Activated T-cell treated with anti-CD3 and anti-CD28 coated beads, Interleukin-2, amount 50 U/mL, for 72 hours (primary cell): ENCODE measurements around the gene ZC3H10. TPM values are rescaled to one million over a fixed set of nuclear protein-coding genes. Genes with fewer than 3 reads are reported as not detected.

ENCODE experiments used
- ATAC-seq, 2 donors: fragments of 150-1000 bp; cut with Tn5 transposase; replicated peaks in 1 of 2; 2 replicates each; pipeline ENCODE4 v1.10.0; 2021; ENCODE audit warnings: moderate library complexity in 2 of 2, mild to moderate bottlenecking in 1 of 2
- DNase-seq, 2 donors: peaks; one replicate each; pipeline ENCODE4 v3.0.0; 2021 to 2022; ENCODE audit warnings: mixed read lengths in 1 of 2
- H3K27ac Mint-ChIP-seq: one replicate; pipeline ENCODE4 v1.8.0; 2022; ENCODE audit warnings: mild to moderate bottlenecking, moderate library complexity, mixed read lengths
- H3K27me3 Mint-ChIP-seq: one replicate; pipeline ENCODE4 v1.8.0; 2022; ENCODE audit warnings: low read depth, mixed read lengths
- H3K36me3 Mint-ChIP-seq, 2 donors: one replicate each; pipeline ENCODE4 v1.8.0; 2022; ENCODE audit warnings: mixed read lengths in 2 of 2, mild to moderate bottlenecking in 1 of 2; ENCODE audit not compliant: insufficient read depth in 2 of 2
- H3K4me1 Mint-ChIP-seq: one replicate; pipeline ENCODE4 v1.8.0; 2022; ENCODE audit warnings: low read depth, mixed read lengths
- H3K4me3 Mint-ChIP-seq, 2 donors: one replicate each; pipeline ENCODE4 v1.8.0; 2022; ENCODE audit warnings: mild to moderate bottlenecking in 2 of 2, mixed read lengths in 2 of 2, moderate library complexity in 2 of 2
- H3K9me3 Mint-ChIP-seq, 2 donors: one replicate each; pipeline ENCODE4 v1.8.0; 2022; ENCODE audit warnings: mixed read lengths in 2 of 2
- total RNA-seq, 2 donors: library from RNA; stranded (reverse); gene quantifications; one replicate each; pipeline ENCODE4 v1.2.3, GENCODE V29; 2022

ZC3H10 gene
- total RNA-seq, 2 donors from 2014 or later = 7.4 to 11.8 TPM

GRCh38 chr12:56084958-56085543 lies 33.0 kb upstream of the ZC3H10 start:
- H3K27ac Mint-ChIP-seq = no peak overlapping the region
- no peaks in the 10 kb centered on the region for H3K9me3 Mint-ChIP-seq
- H3K4me3 Mint-ChIP-seq = no peak overlapping the region
- no peaks in the 10 kb centered on the region for H3K36me3 Mint-ChIP-seq
- DNase-seq (peak; percentile 48 to 59), ATAC-seq (peak; percentile 46 to 62)
- peaks cover 4% of the 10 kb centered on the region for H3K4me1 Mint-ChIP-seq
- H3K27me3 Mint-ChIP-seq = peaks cover 19% of the 10 kb centered on the region

DNA sequence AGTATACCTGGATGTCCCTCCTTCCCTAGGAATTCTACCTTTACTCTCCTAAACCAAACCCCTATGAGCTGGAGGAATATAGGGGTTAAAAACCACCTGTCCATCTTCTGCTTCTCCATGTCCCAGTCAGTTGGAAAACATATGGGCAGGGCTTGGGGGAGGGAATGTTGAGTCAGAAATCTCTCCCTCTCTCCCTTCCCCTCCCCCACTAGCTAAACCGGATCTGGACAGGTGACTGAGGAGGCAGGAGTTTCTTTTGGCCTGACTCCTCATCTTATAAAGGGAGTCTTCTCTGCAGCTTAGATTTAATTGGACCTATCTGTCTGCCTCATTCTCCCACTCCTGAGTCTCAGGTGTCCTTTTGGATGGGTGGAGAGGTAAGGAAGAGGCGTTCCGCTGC lies 32.0 kb upstream of the ZC3H10 start:
- Mint-ChIP-seq H3K36me3 (no peaks in the 10 kb centered on the region), H3K4me1 (no peaks in the 10 kb centered on the region), H3K4me3 (no peak overlapping the region), H3K27ac (no peak overlapping the region), H3K9me3 (no peaks in the 10 kb centered on the region), H3K27me3 (peaks cover 17% of the 10 kb centered on the region)
- DNase-seq = no peak
- ATAC-seq = no peak

DNA sequence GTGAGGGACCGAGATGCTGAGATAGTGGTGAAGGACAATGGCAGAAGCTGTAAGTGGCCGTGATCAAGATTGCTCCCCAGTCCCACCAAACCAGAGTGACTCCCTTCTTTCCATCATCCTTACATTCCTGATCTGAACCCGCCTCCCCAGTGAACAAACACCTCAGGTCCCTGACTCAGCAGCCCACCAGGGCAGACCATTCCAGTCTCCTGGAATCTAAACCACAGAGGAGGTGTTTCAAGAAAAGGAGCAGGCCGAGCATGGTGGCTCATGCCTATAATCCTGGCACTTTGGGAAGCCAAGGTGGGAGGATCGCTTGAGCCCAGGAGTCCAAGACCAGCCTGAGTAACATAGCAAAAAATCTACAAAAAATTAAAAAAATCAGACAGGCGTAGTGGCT lies 31.5 kb upstream of the ZC3H10 start:
- no peak overlapping the region for H3K4me3 Mint-ChIP-seq
- H3K27me3 Mint-ChIP-seq = peaks cover 12% of the 10 kb centered on the region
- DNase-seq (no peak), ATAC-seq (no peak)
- H3K36me3 Mint-ChIP-seq = no peaks in the 10 kb centered on the region
- no peak overlapping the region for H3K27ac Mint-ChIP-seq
- H3K4me1 Mint-ChIP-seq = no peaks in the 10 kb centered on the region
- no peaks in the 10 kb centered on the region for H3K9me3 Mint-ChIP-seq

DNA sequence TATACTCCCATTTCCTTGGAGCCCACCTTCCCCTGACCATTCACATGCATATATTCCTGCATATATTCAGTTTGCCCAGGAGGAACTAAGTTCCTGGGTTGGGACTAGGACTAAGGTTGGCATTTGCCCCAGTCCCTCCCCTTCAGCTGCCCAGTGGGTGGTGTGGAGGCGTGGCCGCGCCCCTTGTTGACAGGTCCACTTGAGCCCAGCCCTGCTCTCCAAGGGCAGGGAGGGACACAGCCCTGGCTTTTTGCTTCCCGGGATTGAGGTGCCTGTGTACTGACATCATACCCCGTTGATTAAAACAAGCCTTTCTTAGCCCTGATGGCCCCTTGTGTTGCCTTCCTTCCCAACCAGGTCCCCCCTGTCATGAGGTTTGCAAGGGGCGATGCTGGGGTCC lies 30.8 kb upstream of the ZC3H10 start:
- Mint-ChIP-seq H3K36me3 (no peaks in the 10 kb centered on the region), H3K27ac (no peak overlapping the region), H3K4me1 (no peaks in the 10 kb centered on the region), H3K27me3 (peaks cover 7% of the 10 kb centered on the region), H3K9me3 (no peaks in the 10 kb centered on the region), H3K4me3 (no peak overlapping the region)
- ATAC-seq (no peak), DNase-seq (no peak)

GRCh38 chr12:56097738-56098137 lies 20.3 kb upstream of the ZC3H10 start:
- peaks cover 19% of the 10 kb centered on the region for H3K4me1 Mint-ChIP-seq
- no peak overlapping the region for H3K4me3 Mint-ChIP-seq
- H3K36me3 Mint-ChIP-seq = no peaks in the 10 kb centered on the region
- no peaks in the 10 kb centered on the region for H3K27me3 Mint-ChIP-seq
- no peak for ATAC-seq
- no peak for DNase-seq
- H3K9me3 Mint-ChIP-seq = no peaks in the 10 kb centered on the region
- no peak overlapping the region for H3K27ac Mint-ChIP-seq

GRCh38 chr12:56098592-56098991 lies 19.5 kb upstream of the ZC3H10 start:
- Mint-ChIP-seq H3K27me3 (no peaks in the 10 kb centered on the region), H3K36me3 (no peaks in the 10 kb centered on the region), H3K4me3 (no peak overlapping the region), H3K4me1 (peaks cover 28% of the 10 kb centered on the region), H3K27ac (no peak overlapping the region), H3K9me3 (no peaks in the 10 kb centered on the region)
- DNase-seq (no peak), ATAC-seq (no peak)

DNA sequence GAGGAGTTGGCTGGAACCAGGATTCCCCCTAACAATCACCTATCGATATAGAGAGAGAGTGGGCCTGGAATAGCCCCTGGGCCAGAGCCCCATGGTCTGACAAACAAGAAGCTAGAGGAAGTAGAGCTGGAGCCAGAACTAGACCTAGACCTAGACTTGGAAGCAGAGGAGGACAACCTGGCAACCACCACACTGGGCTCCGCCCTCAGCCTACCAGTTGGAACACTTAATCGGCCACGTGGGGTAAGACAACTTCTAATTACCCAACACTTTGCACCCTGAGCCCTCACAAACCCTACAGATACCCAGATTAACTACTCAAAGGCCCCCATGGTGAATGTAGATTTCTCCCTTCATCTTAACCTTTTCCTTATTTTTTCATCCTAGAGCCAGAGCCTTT lies 18.3 kb upstream of the ZC3H10 start:
- Mint-ChIP-seq H3K4me3 (no peak overlapping the region), H3K36me3 (peaks cover 4% of the 10 kb centered on the region in 2 donors), H3K27ac (no peak overlapping the region), H3K4me1 (peaks cover 28% of the 10 kb centered on the region), H3K27me3 (no peaks in the 10 kb centered on the region), H3K9me3 (no peaks in the 10 kb centered on the region)
- ATAC-seq (no peak), DNase-seq (no peak)

- Mint-ChIP-seq H3K9me3 (no peaks in the 10 kb centered on the region), H3K27me3 (no peaks in the 10 kb centered on the region), H3K27ac (peak overlapping the region; percentile 39), H3K36me3 (peaks cover 7 to 9% of the 10 kb centered on the region in 2 donors), H3K4me3 (no peak overlapping the region), H3K4me1 (peaks cover 36% of the 10 kb centered on the region)
- ATAC-seq (no peak), DNase-seq (no peak)
These were observed 17.0 kb upstream of the ZC3H10 start for GRCh38 chr12:56101045-56101444.

DNA sequence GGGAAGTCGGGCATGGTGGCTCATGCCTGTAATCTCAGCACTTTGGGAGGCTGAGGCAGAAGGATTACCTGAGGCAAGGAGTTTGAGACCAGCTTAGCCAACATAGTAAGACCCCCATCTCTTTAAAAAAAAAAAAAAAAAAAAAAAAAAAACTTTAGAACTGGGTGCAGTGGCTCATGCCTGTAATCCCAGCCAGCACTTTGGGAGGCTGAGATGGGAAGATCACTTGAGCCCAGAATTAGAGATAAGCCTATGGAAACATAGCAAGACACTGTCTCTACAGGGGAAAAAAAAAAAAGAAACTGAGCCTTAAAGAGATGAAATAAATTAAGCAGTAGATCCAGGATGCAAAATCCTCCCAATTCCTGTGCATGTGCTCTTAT lies 15.4 kb upstream of the ZC3H10 start:
- H3K9me3 Mint-ChIP-seq = no peaks in the 10 kb centered on the region
- H3K4me3 Mint-ChIP-seq = peak overlapping the region; percentile 94 to 97
- peaks cover 11 to 13% of the 10 kb centered on the region in 2 donors for H3K36me3 Mint-ChIP-seq
- H3K4me1 Mint-ChIP-seq = peaks cover 49% of the 10 kb centered on the region
- ATAC-seq = no peak
- no peaks in the 10 kb centered on the region for H3K27me3 Mint-ChIP-seq
- no peak for DNase-seq
- peak overlapping the region; percentile 98 for H3K27ac Mint-ChIP-seq

DNA sequence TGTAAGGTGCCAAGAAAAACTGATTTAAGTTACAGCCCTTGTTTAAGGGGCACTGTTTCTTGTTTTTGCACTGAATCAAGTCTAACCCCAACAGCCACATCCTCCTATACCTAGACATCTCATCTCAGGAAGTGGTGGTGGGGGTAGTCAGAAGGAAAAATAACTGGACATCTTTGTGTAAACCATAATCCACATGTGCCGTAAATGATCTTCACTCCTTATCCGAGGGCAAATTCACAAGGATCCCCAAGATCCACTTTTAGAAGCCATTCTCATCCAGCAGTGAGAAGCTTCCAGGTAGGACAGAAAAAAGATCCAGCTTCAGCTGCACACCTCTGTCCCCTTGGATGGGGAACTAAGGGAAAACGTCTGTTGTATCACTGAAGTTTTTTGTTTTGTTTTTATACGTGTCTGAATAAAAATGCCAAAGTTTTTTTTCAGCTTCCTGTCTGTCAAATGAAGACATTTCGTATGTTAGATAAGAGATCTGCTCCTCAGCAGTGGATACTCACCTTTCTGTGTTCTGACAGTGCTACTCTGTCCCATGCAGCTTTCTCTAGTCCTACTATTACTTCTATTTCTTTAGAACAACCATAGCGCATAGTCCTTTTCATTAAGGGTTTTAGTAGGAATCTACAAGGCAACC lies 14.9 kb upstream of the ZC3H10 start:
- Mint-ChIP-seq H3K27me3 (no peaks in the 10 kb centered on the region), H3K9me3 (no peaks in the 10 kb centered on the region), H3K36me3 (peaks cover 11 to 13% of the 10 kb centered on the region in 2 donors), H3K27ac (peak overlapping the region; percentile 98), H3K4me3 (peak overlapping the region; percentile 94 to 97), H3K4me1 (peaks cover 49% of the 10 kb centered on the region)
- ATAC-seq (peak in 1 of 2 donors; percentile 21), DNase-seq (no peak)

GRCh38 chr12:56103823-56104108 lies 14.3 kb upstream of the ZC3H10 start:
- Mint-ChIP-seq H3K9me3 (no peaks in the 10 kb centered on the region), H3K27ac (peak overlapping the region; percentile 98), H3K4me3 (peak overlapping the region; percentile 94 to 97), H3K27me3 (no peaks in the 10 kb centered on the region), H3K36me3 (peaks cover 13% of the 10 kb centered on the region in 2 donors), H3K4me1 (peaks cover 49% of the 10 kb centered on the region)
- no peak for ATAC-seq
- DNase-seq = no peak

DNA sequence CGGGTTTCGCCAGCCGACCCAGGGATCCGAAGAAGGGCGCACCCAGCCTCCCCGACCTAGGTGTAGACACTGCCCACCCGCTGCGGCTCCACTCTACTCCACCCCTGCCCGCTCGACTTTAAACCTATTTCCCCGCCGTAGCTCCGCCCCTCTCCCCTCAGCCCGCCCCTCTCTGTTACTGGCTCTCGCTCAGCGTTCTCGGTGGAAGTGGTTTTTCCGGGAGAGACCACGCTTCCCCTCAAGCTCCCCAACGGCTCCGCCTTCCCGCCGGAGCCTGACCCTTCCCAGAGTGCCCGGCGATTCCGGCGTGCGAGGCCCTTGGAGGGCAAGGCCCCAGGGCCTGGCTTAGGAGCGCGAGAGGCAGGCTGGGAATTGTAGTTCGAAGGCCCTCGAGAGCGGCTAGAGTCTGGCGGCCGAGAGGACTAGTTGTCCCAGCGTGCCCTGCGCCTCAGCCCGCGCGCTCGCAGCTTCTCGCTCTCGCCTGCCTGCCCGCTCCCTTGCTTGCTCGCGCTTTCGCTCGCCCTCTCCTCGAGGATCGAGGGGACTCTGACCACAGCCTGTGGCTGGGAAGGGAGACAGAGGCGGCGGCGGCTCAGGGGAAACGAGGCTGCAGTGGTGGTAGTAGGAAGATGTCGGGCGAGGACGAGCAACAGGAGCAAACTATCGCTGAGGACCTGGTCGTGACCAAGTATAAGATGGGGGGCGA lies 13.8 kb upstream of the ZC3H10 start, which contains the start of gene PA2G4:
Gene PA2G4 (plus strand): TSS at position 451 of the 706 bp plus-strand sequence. CDS start 179 bp downstream, at position 630.
- Mint-ChIP-seq H3K4me3 (peak within 1 kb of the TSS; percentile 94 to 97), H3K4me1 (peaks cover 49% of the 10 kb centered on the region), H3K9me3 (no peaks in the 10 kb centered on the region), H3K36me3 (peaks cover 13 to 15% of the 10 kb centered on the region in 2 donors), H3K27ac (peak within 1 kb of the TSS; percentile 98), H3K27me3 (no peaks in the 10 kb centered on the region)
- DNase-seq = peak; percentile 98 to 99
- ATAC-seq = peak; percentile 93 to 94

DNA sequence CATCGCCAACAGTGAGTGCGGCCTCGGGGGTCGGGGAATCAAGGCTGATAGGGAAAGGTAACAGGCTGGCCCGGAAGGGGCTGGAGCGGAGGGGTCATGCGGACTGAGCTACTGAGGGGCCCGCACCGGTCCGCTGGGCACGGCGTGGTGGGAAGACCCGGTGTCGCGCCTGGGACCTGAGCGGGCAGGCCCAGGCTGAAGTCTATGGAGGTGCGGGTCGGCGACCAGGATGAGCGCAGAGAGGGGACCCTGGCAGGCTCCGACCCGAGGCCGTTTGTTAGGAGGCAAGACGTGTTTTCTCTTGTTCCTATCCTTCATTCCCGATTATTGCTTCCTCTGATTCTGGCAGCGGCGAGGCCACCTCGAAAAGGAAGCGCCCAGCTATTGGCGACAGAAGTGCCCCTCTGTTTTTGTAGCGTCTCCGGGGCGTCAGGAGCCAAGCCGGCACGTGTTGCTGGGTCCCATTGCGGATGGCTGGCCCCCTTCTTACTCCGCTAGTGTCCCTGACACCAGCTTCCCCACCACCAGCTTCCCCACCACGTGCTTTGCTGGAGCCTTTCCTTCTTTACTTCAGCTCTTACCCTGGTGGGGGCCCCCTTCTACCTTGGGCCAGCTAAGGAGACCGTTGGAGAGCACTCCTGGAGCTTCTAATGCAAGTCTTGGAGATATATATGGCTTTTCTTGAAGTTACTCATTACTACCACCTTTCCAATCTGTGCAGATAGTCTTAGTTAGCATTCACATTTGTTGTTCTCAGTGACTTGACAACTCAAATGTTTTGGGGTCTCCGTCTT lies 13.1 kb upstream of the ZC3H10 start:
- ATAC-seq (peak; percentile 8 to 14), DNase-seq (peak; percentile 27 to 37)
- H3K4me3 Mint-ChIP-seq = peak overlapping the region; percentile 94 to 97
- H3K36me3 Mint-ChIP-seq = peaks cover 13 to 17% of the 10 kb centered on the region in 2 donors
- peaks cover 49% of the 10 kb centered on the region for H3K4me1 Mint-ChIP-seq
- H3K9me3 Mint-ChIP-seq = no peaks in the 10 kb centered on the region
- H3K27me3 Mint-ChIP-seq = no peaks in the 10 kb centered on the region
- H3K27ac Mint-ChIP-seq = peak overlapping the region; percentile 98
